ENCODE results near the gene RHOBTB1. TPM values are rescaled to one million over a fixed set of nuclear protein-coding genes. Genes with fewer than 3 reads are reported as not detected.

The RHOBTB1 gene
- total and polyA plus RNA-seq, 3 donors from 2014 or later: 38.1 to 47.1 (median 44.7) TPM

GRCh38 chr10:60896810-60897209 lies 47.2 kb downstream of the RHOBTB1 start:
- Histone ChIP-seq H3K36me3 (ENCODE audit: low read depth, missing control alignments) (no peaks in the 10 kb centered on the region), H3K4me3 (no peak overlapping the region), H3K9me3 (no peaks in the 10 kb centered on the region), H3K4me1 (peaks cover 39% of the 10 kb centered on the region), H3K27me3 (no peaks in the 10 kb centered on the region), H3K27ac (peak overlapping the region; percentile 43 to 74)
- WGBS, 2 donors: 32 to 45% methylated on average over 2 of the region's 2 CpGs
- TF ChIP-seq POLR2A (IDR thresholded peaks at IDR 0.05): no peak
- TF ChIP-seq CTCF (IDR thresholded peaks at IDR 0.05): no peak
- no peak for DNase-seq
- intact Hi-C loops (cut with DNase I; ENCODE audit: low total_unique reads): no loop called here

- no peaks in the 10 kb centered on the region for H3K27me3 ChIP-seq
- peaks cover 39% of the 10 kb centered on the region for H3K4me1 ChIP-seq
- no peak overlapping the region for H3K4me3 ChIP-seq
- H3K36me3 ChIP-seq (ENCODE audit: low read depth, missing control alignments): no peaks in the 10 kb centered on the region
- peak overlapping the region; percentile 43 to 83 for H3K27ac ChIP-seq
- TF ChIP-seq CTCF (IDR thresholded peaks at IDR 0.05): no peak
- TF ChIP-seq POLR2A (IDR thresholded peaks at IDR 0.05): no peak
- intact Hi-C loops (cut with DNase I; ENCODE audit: low total_unique reads): no loop called here
- DNase-seq: no peak
- H3K9me3 ChIP-seq: no peaks in the 10 kb centered on the region
These were observed 48.0 kb downstream of the RHOBTB1 start for GRCh38 chr10:60896033-60896432.

- no peak overlapping the region for H3K4me3 ChIP-seq
- no peak for DNase-seq
- peak overlapping the region in 1 of 2 donors; percentile 43 for H3K27ac ChIP-seq
- no peaks in the 10 kb centered on the region for H3K9me3 ChIP-seq
- H3K4me1 ChIP-seq: peaks cover 39% of the 10 kb centered on the region
- intact Hi-C loops (cut with DNase I; ENCODE audit: low total_unique reads): no loop called here
- H3K36me3 ChIP-seq (ENCODE audit: low read depth, missing control alignments): no peaks in the 10 kb centered on the region
- no peaks in the 10 kb centered on the region for H3K27me3 ChIP-seq
- no peak for TF ChIP-seq POLR2A (IDR thresholded peaks at IDR 0.05)
- TF ChIP-seq CTCF (IDR thresholded peaks at IDR 0.05): no peak
These were observed 49.2 kb downstream of the RHOBTB1 start for GRCh38 chr10:60894786-60895185.

GRCh38 chr10:60893231-60893630 lies 50.8 kb downstream of the RHOBTB1 start:
- H3K4me1 ChIP-seq: peaks cover 39% of the 10 kb centered on the region
- no peaks in the 10 kb centered on the region for H3K9me3 ChIP-seq
- DNase-seq: no peak
- no peak for TF ChIP-seq POLR2A (IDR thresholded peaks at IDR 0.05)
- TF ChIP-seq CTCF (IDR thresholded peaks at IDR 0.05): no peak
- H3K27ac ChIP-seq: peak overlapping the region; percentile 12 to 32
- H3K27me3 ChIP-seq: no peaks in the 10 kb centered on the region
- WGBS, 2 donors: 86% methylated on average over 3 of the region's 3 CpGs
- no peak overlapping the region for H3K4me3 ChIP-seq
- no peaks in the 10 kb centered on the region for H3K36me3 ChIP-seq (ENCODE audit: low read depth, missing control alignments)
- intact Hi-C loops (cut with DNase I; ENCODE audit: low total_unique reads): no loop called here

GRCh38 chr10:60892571-60892970 lies 51.4 kb downstream of the RHOBTB1 start:
- H3K4me3 ChIP-seq: no peak overlapping the region
- H3K4me1 ChIP-seq: peaks cover 35% of the 10 kb centered on the region
- intact Hi-C loops (cut with DNase I; ENCODE audit: low total_unique reads): no loop called here
- no peak for DNase-seq
- H3K36me3 ChIP-seq (ENCODE audit: low read depth, missing control alignments): no peaks in the 10 kb centered on the region
- TF ChIP-seq CTCF (IDR thresholded peaks at IDR 0.05) (no peak), POLR2A (IDR thresholded peaks at IDR 0.05) (no peak)
- peak overlapping the region; percentile 12 to 32 for H3K27ac ChIP-seq
- H3K9me3 ChIP-seq: no peaks in the 10 kb centered on the region
- WGBS, 2 donors: 92 to 96% methylated on average over 8 of the region's 8 CpGs
- H3K27me3 ChIP-seq: no peaks in the 10 kb centered on the region
